ENCODE data around the gene CCDC88C.
"Not testable (repeated sequence)": the region's sequence is repeated elsewhere in the genome, so short reads cannot be mapped to it uniquely, and the experiment has no call there.

Gene CCDC88C

DNA sequence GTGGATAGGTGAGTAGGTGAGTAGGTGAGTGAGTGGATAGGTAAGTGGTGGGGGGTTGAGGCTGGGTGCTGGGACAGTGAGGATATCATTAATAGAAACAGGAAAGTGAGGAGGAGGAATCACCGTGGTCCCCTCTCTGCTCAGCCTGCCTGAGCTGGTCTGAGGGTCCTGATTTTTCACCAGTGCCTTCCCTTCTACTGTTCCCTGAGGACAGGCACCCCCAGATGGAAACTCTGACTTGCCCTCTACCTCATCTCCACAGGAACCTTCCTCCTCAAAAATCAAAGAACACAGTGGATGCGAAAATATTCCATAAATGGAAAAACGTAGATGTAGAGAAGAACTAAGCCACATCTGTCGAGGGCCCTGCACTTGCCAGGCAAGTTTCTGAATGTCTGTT lies 175.0 kb downstream of the CCDC88C start:
- DNase-seq = no peak

DNA sequence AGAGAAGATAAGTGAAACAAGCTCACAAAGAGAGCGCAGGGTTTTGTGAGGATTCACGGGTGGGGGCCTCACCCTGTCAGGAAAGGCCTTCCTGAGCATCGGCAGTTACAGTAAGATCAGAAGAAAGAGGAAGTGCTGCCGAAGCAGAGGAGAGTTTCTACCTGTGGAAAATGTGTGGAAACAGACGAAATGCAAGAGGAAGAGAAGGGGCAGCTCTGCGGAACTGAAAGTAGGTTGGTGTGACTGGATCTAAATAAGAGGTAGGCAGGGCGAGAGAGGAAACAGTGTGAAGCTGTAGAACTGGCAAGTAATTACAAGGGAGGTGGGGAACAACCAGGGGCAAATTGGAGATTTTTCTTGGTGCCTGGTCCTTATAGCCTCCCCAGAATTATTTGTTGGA lies 175.8 kb downstream of the CCDC88C start:
- DNase-seq = no peak

DNA sequence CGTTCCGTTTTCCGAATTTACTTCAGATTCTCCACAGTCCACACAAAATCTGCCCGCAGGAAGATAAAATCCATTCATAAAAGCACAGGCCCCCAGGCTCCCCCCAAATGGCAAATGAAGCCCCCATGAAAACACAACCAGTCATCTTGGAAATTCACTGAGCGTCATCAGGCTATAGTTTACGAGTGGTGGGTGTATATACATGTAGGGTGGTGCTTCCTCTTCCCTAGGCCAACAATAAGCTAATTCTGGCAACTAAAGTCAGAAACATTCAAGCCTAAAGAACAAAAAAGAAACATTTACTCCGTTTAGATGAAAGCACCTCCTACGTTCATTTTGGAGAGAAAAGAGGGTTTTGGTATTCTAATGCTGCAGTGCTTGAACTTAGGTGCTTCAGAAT lies 179.0 kb downstream of the CCDC88C start:
- DNase-seq = no peak

DNA sequence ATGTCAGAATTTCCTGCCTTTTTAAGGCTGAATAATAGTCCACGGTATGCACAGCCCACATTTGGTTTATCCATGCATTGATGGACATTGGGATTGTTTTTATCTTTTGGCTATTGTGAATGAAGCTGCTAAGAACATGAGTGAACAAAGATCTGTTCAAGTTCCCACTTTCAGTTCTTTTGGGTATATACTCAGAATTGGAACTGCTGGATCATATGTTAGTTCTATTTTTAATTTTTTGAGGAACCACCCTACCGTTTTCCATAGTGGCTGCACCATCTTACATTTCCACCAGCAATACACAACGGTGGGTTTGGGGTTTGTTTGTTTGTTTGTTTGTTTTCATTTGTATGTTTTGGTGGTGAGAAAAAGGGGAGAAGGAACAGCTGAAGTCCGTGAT lies 179.5 kb downstream of the CCDC88C start:
- DNase-seq = no peak

DNA sequence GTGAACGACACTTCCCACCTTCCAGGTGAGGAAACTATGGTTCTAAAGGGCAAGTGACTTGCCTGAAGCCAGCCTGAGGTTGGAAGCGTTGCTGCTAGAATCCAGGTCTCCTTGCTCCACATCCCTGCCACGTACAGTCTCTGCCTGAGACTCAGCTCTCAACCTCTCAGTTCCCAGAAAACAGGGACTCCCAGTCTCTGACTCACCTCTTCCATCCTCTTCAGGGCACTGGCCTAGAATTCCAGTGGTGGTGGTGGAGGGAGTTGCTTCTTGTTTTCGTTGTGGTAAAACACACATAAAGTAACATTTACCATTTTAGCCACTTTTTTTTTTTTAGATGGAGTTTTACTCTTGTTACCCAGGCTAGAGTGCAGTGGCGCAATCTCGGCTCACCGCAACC lies 180.4 kb downstream of the CCDC88C start:
- no peak for DNase-seq

DNA sequence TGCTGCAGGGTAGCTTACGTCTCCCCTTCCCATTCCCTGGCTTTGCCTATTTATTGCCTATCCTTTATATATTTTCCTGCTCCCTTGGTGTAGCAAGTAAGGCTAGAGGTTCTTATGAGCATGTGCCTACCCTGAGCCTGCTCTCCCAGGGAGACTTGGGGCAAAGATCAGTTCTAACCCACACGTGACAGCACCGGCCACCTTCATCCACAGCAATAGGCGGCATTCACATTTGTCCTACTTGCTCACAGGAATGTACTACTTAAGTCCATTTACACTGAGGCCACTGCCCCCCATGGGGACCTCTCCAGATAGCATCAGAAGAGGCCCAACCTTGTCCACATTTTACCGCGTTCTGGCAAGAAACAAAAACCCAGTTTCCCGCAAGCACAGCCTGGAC lies 181.8 kb downstream of the CCDC88C start:
- no peak for DNase-seq

DNA sequence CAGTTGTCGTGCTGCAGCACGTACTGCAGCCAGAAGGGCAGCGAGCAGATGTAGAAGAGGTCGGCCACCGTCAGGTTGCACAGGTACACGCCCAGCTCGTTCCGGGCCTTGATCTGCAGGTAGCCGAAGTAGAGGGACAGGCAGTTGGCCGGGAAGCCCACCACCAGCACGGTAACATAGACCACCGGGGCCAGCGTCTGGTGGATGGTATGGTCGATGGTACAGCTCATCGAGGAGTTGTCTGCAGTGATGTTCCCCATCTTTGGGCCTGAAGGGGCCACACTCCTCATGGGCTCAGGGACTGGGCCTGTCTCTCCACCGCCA lies 182.9 kb downstream of the CCDC88C start:
- no peak for DNase-seq

DNA sequence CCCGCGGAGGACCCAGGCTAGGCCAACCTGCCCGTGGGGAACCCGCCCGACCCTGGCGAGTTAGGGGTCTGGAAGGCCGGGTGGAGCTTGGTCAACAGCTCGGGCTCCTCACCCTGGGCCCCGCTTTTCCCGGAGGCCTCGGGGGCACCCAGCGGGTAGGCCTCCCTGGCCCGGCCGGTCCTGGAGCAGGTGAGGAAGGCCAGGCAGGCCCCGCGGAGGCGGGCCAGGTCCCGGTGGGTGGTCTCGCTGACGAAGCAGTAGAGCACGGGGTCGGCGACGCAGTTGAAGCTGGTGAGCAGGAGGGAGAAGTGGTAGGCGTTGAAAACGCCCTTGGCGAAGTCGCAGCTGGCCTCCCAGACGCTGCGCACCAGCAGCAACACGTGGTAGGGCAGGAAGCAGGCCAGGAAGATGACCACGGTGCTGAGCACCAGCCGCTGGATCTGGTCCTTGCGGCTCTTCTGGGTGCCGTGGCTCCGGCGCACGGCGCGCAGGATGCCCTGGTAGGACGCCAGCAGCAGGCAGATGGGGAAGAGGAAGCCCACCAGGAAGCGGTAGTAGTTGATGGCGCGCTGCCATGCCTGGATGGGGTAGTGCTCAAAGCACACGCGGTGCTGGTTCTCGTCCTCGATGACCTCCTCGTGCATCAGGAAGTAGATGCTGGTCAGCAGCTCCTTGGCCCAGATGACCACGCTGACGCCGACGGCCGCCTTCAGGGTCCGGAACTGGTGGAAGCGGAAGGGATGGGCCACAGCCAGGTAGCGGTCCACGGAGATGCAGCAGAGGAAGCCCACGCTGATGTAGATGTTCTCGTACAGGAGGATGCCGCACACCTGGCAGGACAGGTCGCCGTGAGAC lies 183.5 kb downstream of the CCDC88C start:
- no peak for DNase-seq

DNA sequence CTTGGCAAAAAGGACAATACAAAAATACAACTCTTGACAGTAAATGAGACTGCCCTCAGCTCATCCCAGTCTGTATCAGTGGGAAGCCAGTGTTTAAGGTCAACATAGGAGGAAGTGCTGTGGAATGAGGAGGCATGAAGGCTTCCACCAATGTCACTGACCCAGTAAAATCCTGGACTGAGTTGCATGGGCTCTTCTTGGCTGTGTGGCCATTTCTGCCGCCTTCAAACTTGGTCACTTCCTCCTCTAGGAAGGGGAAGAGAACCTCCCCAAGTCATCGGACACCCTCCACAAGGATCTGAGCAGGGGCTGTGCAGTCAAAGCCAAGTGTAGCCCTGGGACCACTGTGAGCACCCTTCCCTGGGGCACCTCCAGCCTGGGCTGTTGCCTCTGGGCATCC lies 185.0 kb downstream of the CCDC88C start:
- DNase-seq = no peak

DNA sequence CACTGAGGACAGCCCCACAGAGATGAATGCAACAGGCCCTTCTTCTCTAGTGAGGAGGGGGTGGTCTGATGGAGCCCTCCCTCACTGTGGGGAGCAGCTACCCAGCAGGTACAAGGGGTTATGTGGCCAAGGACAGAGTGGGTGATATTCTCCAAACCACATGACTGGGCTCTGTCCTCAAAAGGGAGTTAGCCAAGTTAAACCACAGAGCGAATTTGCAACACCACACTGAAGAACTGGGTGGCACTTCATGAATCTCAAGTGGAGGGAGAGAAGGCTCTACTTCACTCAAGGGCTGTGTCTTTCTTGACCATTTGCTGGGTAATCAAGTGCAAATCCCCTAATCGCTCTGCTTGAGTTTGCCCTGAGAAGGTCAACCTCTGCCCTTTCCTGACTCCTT lies 185.6 kb downstream of the CCDC88C start:
- no peak for DNase-seq

DNA sequence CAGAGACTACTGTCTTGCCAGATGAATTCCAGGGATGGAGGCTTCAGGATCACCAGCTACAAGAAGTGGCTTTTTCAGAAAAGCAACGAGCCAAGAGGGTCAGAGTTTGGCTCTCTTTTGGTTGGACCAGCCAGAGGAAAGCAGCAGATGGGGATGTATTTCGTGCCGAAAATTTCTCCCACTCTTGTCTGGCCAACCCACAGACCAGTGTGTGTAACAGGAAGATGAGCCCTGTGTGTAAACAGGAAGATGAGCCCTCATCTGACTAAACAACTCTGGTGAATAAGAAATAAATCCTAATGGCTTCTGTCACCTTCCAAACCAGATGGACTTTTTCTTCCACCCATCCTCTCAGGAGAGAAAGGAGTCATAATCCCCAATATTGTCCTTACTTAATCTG lies 186.2 kb downstream of the CCDC88C start:
- DNase-seq = no peak

DNA sequence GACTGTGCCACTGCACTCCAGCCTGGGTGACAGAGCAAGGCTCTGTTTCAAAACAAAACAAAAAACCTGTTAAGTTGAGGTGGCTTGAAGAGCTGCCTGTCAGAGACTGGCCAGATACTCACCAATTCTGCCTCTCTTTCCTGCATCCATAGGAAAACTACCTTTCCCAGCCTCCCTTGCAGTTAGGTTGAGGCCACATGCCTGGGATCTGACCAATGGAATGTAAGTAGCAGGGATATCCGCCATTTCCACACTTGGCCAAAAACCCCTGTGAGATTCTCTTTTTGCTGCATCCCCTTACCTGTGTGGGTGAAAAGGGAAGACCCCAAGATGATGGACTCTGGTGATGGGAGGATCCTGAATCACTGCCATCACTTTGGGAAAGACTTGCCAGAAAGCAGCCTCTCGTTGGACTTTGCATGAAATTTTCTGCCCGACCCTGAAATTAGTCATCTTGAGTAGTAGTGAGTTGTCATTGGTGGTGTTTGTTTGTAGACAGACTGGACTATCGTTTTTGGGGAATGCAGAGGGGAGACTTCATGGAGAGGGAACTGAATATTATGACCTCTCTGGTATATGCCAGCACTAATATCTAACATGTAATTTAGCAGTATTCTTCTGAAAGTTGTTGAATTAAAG lies 187.1 kb downstream of the CCDC88C start:
- DNase-seq = no peak

DNA sequence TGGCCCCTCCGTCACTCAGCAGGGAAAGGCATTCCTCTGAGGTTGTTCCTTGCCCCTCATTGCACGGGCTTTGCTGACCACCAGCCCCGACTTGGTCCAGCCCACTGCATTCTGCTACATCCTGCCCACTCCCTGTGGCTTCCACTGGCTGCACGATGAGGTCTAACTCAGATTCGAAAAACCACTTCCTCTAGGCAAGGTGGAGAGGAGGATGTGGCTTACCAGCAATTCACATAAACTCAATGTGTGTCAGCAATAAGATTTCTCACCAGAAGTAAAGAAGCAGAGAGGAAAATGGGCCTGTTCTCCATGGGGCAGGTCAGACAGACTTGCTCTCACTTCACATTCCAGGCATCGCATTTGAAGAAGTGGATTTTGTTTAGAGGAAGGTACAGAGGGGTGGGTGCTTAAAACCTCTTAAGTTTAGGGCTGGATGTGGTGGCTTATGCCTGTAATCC lies 187.8 kb downstream of the CCDC88C start:
- peak; percentile 45 for DNase-seq

DNA sequence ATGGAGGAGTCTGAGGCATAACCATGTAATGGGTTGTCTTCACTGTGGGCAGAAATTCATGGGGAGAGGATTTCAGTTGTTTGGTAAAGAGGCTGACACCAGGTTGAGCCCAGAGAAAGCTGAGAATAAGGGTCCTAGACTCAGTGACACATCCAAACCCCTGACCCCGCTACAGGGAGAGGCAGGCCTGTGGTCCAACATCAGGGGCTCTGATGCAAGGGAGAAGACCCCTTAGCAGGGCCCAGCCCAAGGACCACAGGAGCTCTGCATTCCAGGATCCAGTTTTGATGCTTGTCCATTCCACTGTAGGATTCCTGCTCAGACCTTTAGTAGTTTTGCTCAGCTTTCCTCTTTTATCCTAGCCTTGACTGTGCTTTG lies 188.6 kb downstream of the CCDC88C start:
- no peak for DNase-seq

DNA sequence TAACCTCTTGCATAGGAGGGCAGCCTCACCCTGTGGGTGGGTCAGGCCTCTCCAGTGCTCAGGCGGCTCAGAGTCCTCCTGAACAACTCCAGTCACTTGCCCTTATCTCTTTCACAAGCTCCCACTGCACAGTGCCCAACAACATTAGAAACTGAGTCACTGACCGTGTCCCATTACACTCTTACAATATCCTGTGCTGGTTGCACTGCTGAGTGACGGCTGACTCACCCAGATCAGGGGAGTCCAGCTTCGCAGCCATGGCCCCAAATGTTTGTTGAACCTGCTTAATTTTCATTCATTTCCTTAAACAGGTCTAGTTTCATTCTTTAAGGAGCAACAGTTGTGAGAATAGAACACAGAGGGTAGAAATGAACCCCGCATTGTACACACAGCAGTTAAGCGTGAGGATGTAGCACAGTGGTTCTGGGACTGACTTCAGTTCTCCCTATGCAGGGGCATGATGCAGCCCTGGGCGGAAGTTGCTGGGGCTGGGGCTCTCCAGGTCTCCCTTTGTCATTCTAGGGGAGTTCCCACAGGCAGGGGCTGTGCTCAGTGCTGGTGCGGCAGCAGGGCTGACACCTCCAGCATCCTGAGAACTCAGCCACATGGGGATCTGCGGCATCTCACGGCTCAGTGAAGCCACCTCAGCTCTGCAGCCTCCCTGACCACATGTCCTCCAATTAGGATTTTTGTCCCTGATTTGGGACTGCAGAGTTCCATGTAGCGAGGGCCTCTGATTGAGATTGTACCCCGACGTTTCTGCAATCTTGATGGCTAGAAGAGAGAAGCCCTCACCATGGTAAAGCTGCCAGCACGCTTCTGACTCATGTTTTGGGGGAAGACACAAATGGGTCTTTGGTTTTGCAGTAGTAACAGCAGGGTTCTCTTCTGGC lies 189.3 kb downstream of the CCDC88C start:
- peak; percentile 78 for DNase-seq

DNA sequence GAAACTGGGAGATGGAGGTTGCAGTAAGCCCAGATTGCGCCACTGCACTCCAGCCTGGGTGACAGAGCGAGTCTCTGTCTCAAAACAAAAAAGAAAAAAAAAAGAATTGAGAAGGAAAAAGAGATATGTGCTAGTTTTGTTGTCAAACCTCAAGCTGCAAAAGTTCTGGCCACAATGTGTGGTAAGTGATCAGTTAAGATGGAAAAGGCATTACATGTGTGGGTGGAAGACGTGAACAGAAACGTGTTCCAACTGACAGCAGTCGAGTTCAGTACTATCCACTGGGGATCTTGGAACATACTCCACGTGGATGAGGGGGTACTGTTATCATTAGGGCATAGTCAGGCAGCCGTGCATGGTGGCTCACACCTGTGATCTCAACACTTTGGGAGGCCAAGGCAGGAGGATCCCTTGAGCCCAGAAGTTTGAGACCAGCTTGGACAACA lies 190.4 kb downstream of the CCDC88C start:
- no peak for DNase-seq

DNA sequence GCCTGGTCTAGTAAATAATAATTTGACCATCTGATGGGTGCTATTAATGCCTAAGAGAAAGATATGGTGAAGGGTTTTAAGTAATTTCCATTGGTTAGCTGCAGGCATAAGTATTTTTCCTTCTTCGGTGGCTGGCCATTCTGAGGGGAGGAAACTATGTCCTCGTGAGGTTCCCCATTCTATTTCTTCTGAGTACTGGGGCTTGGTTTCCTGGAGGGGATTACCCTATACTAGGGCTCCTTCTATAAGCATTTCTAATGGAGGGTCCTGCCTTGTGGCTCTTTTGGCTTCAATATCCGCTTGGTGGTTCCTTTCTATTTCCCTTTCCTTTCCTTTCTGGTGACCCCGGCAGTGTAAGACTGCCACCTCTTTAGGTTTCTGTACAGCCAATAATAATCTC lies 191.3 kb downstream of the CCDC88C start:
- DNase-seq = not testable (repeated sequence)

DNA sequence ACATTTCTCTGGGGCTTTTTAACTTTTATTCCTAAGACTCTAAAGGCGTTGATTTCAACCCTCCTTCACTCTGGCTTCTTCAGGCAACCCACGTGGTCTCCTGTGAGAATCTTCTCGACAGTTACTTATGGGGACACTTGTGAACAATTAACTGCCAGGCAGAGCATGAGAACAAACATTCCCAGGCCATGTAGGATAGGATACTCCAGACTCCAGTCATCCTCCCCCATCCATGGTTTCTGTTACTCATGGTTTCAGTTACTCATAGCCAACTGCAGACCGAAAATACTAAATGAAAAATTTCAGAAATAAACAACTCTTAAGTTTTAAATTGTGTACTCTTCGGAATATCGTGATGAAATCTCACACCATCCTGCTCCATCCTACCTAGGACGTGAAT lies 192.6 kb downstream of the CCDC88C start:
- DNase-seq = no peak

DNA sequence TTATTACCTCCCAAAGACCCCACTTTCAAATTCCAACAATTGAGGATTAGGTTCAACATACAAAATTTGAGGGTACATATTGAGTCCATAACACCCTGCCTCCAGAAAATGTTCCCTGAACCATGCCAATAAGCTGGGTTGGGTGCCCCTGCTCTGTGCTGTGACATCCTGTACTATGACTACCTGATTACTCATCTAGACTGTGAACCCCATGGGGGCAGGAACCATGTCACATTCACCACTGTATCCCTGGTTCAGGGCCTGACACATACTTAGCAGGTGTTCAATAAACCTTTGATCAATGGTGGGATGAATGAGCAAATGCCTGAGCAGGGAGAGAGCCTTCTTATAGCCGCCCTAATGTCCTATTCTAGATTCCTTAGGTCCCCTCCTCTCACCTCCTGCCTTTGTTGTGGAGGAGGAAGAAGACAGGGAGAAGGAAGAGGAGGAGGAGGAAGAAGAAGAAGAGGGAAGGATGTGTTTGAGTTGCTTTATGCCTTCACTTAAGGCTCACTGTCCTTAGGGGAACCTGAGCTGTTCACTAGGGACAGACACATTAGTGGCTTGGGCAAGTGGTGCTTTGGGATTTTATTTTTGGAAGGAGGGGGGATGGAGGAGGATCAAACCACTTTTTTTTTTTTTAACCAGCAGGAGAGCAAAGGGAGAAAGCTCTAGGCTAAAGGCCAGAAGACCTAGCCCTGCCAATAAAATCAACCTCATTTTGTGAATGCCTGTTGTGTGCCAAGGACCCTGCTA lies 194.4 kb downstream of the CCDC88C start:
- DNase-seq = no peak
